ENCODE results near the gene ARHGEF10L. TPM values are rescaled to one million over a fixed set of nuclear protein-coding genes. Genes with fewer than 3 reads are reported as not detected.

ARHGEF10L gene
- total RNA-seq, 2 experiments from 2014 or later, result not detected

DNA sequence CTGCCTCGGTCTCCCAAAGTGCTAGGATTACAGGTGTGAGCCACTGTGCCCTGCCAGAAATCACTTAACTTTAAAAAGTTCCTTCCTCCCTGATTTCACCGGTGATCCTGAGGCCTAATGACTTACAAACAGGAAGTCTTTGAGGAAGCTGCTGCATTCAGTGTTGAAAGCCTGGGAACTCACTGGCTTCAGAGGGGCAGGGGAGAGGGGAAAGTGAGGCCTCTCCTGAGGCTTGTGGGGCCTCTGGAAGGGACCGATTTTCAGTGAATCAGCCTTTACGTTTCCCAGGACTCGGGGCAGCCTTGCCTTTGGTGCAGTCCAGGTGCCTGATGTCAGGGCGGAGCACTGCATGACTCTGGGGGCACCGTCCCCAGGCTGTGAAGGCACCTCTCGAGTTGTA is 30.1 kb upstream of the ARHGEF10L start:
- CTCF ChIA-PET, result interaction anchor here (0.9 kb wide), 1 partner anchor 15 kb away, joined by 3 read pairs; no protein-coding TSS in a partner anchor
- Mint-ChIP-seq H3K9me3 (ENCODE audit: insufficient read depth) (no peaks in the 10 kb centered on the region), H3K27ac (no peak overlapping the region), H3K4me3 (no peak overlapping the region), H3K27me3 (ENCODE audit: low read depth) (no peaks in the 10 kb centered on the region), H3K36me3 (ENCODE audit: low read depth) (no peaks in the 10 kb centered on the region), H3K4me1 (ENCODE audit: low read depth) (no peaks in the 10 kb centered on the region)
- DNase-seq (no peak), ATAC-seq (no peak)
- POLR2A ChIA-PET, result no interaction called here

DNA sequence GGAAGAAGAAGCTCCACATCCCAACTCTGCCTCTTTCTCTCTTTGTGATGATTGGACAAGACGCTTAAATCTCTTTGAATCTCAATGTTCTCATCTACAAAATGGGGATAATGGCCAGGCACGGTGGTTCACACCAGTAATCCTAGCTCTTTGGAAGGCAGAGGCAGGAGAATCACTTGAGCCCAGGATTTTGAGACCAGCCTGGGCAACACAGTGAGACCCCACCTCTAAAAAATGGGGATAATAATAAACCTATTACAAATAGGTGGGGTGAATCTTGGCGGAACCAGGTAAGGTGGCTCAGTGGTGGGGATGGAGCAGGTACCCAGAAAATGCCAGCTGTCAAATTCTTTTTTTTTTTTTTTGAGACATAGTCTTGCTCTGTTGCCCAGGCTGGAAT is 29.4 kb upstream of the ARHGEF10L start:
- H3K4me1 Mint-ChIP-seq (ENCODE audit: low read depth), result no peaks in the 10 kb centered on the region
- H3K36me3 Mint-ChIP-seq (ENCODE audit: low read depth), result no peaks in the 10 kb centered on the region

DNA sequence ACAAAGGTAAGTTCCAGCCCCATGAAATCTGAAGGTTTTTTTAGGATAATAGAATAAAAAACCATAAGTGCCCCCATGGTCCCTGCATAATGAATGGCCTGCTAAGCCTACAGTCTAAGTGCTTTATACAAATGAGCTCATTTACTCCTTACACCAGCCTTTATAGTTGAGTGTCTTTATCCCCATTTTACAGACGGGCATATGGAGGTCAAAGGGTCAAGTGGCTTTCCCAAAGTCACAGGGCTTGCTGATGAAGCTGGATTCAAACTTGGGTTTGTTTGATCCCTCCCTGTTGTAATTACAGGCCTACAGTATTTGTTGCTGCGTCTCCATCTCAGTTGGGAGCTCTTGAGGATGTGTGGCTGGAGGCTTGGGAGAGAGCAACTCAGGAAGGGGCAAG is 28.3 kb upstream of the ARHGEF10L start:
- ATAC-seq, result no peak
- POLR2A ChIA-PET, result interaction anchor here (1.2 kb wide), 1 partner anchor 9 kb away, joined by 4 read pairs; no protein-coding TSS in a partner anchor
- H3K27me3 Mint-ChIP-seq (ENCODE audit: low read depth), result peaks cover 4% of the 10 kb centered on the region
- CTCF ChIA-PET, result interaction anchor here (1.8 to 2.5 kb wide), 2 partner anchors 8 to 96 kb away, joined by 6 to 7 read pairs; no protein-coding TSS in a partner anchor
- H3K4me1 Mint-ChIP-seq (ENCODE audit: low read depth), result no peaks in the 10 kb centered on the region
- no peaks in the 10 kb centered on the region for H3K9me3 Mint-ChIP-seq (ENCODE audit: insufficient read depth)
- H3K36me3 Mint-ChIP-seq (ENCODE audit: low read depth), result no peaks in the 10 kb centered on the region
- no peak for DNase-seq
- H3K4me3 Mint-ChIP-seq, result no peak overlapping the region
- no peak overlapping the region for H3K27ac Mint-ChIP-seq

More for the DNA sequence above, 29.4 kb upstream of the ARHGEF10L start:
- ChIA-PET CTCF (interaction anchor here (0.9 to 1.8 kb wide), 2 partner anchors 16 to 97 kb away, joined by 3 to 6 read pairs; no protein-coding TSS in a partner anchor), POLR2A (no interaction called here)
- Mint-ChIP-seq H3K27ac (no peak overlapping the region), H3K27me3 (ENCODE audit: low read depth) (no peaks in the 10 kb centered on the region), H3K4me3 (no peak overlapping the region), H3K9me3 (ENCODE audit: insufficient read depth) (no peaks in the 10 kb centered on the region)
- DNase-seq, result no peak
- ATAC-seq, result no peak

DNA sequence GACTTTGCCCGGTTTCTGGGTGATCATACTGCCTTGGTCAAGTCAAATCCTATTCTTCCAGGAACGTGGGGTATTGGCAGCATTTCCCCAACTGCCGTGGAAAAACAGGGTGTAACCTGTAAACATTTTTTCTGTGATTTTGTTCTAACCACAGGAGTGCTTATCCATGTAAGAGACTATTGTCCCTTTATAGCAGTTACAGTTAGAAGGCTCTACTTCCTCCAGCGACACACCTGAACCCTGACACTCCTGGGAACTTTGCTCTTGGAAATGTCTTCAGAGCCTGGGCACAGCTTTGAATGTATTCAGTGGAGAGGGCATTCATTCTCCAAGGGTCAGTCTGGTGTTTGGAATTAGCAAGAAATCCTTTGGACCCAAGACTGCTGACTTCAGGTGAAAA is 26.4 kb upstream of the ARHGEF10L start:
- Mint-ChIP-seq H3K27me3 (ENCODE audit: low read depth) (peaks cover 14% of the 10 kb centered on the region), H3K27ac (no peak overlapping the region), H3K4me1 (ENCODE audit: low read depth) (no peaks in the 10 kb centered on the region), H3K4me3 (no peak overlapping the region), H3K9me3 (ENCODE audit: insufficient read depth) (no peaks in the 10 kb centered on the region), H3K36me3 (ENCODE audit: low read depth) (no peaks in the 10 kb centered on the region)
- POLR2A ChIA-PET, result no interaction called here
- no peak for ATAC-seq
- CTCF ChIA-PET, result interaction anchor here (2.5 kb wide), 1 partner anchor 10 kb away, joined by 7 read pairs; no protein-coding TSS in a partner anchor
- DNase-seq, result no peak

DNA sequence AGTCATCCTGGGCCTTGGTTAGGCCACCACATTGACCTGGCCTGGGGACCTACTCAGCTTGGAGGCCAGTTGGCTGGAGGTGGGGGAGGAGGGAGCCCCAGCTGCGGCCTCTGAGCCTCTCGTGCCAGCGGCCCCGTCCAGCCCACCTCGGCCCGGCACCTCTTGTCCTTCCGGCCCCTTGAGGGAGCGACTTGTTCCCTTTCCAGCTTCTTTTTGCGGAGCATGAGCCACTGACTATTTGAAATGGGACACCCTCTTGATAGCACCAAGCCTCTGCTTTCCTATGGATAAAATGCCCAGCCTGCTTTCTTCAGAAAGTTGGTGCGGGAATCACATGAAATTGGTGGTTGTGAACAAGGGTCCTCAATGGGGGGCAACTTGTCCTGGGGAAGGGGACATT is 24.7 kb upstream of the ARHGEF10L start:
- H3K4me1 Mint-ChIP-seq (ENCODE audit: low read depth), result no peaks in the 10 kb centered on the region
- DNase-seq (no peak), ATAC-seq (no peak)
- no peaks in the 10 kb centered on the region for H3K9me3 Mint-ChIP-seq (ENCODE audit: insufficient read depth)
- H3K4me3 Mint-ChIP-seq, result no peak overlapping the region
- H3K27me3 Mint-ChIP-seq (ENCODE audit: low read depth), result peaks cover 16% of the 10 kb centered on the region
- no peaks in the 10 kb centered on the region for H3K36me3 Mint-ChIP-seq (ENCODE audit: low read depth)
- no peak overlapping the region for H3K27ac Mint-ChIP-seq
- ChIA-PET POLR2A (no interaction called here), CTCF (no interaction called here)

DNA sequence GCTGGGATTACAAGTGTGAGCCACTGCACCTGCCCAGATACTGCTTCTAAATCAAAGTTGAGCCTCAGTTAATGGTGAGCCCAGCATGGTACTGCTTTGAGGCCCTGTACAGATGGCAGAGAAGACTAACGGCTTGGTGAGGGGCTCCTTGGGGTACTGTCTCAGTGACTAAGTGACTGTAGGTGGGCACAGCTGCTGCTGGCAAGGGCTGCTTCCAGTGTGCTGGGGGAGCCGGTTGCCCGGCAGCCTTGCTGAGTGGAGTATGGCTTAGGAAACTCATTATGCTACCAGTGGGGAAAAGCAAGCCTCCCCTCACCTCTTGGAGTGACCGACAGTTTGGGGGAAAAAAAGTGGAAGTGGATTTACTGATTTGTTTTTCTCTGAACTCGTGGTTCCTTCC is 23.6 kb upstream of the ARHGEF10L start:
- ATAC-seq (no peak), DNase-seq (no peak)
- Mint-ChIP-seq H3K27me3 (ENCODE audit: low read depth) (peaks cover 22% of the 10 kb centered on the region), H3K36me3 (ENCODE audit: low read depth) (no peaks in the 10 kb centered on the region), H3K4me3 (no peak overlapping the region), H3K4me1 (ENCODE audit: low read depth) (no peaks in the 10 kb centered on the region), H3K9me3 (ENCODE audit: insufficient read depth) (no peaks in the 10 kb centered on the region), H3K27ac (no peak overlapping the region)
- ChIA-PET CTCF (no interaction called here), POLR2A (no interaction called here)

DNA sequence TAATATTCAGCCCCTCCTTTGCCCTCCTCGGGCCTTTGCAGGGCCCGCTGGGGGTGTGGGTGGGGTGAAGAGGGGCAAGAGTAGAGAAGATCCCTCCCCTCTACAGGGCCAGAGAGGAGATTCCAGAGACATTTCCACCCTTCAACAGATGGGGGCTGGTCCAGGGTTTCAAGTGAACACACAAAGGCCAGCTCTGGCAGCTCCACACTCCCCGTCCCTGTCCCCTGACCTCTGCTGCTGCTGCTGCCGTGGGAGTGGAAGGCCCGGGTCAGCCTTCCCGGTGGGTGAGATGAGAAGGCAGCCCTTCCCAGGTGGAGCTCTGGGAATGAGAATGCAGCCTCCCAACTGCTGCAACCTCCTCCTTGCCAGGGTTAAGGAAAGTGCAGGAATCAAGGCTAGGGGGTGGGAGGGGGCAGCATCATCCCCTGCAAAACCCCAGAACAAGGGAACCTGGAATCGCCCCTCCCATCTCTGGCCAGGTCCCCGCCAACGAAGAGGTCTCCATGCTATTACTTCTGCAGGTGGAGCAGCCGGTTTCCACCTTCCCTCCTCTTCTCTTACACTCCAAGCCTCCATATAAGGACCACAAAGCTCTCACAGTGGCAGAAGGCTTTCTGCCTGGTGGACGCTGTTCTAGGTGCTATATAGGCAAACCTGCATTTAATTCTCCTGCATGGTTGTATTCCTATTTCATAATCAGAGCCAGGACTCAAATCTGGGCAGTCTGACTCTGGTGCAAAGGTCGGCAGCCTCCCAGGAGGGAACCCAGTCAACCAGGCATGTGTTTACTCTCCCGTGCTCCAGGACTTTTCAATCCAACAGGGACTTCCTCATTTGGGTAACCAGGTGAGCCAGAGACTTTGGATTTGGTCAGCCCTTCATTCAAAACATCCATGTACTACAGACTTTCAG is 22.9 kb upstream of the ARHGEF10L start:
- ATAC-seq (no peak), DNase-seq (no peak)
- Mint-ChIP-seq H3K4me3 (no peak overlapping the region), H3K36me3 (ENCODE audit: low read depth) (no peaks in the 10 kb centered on the region), H3K27me3 (ENCODE audit: low read depth) (peaks cover 22% of the 10 kb centered on the region), H3K9me3 (ENCODE audit: insufficient read depth) (no peaks in the 10 kb centered on the region), H3K4me1 (ENCODE audit: low read depth) (no peaks in the 10 kb centered on the region), H3K27ac (no peak overlapping the region)
- POLR2A ChIA-PET, result no interaction called here
- CTCF ChIA-PET, result no interaction called here

DNA sequence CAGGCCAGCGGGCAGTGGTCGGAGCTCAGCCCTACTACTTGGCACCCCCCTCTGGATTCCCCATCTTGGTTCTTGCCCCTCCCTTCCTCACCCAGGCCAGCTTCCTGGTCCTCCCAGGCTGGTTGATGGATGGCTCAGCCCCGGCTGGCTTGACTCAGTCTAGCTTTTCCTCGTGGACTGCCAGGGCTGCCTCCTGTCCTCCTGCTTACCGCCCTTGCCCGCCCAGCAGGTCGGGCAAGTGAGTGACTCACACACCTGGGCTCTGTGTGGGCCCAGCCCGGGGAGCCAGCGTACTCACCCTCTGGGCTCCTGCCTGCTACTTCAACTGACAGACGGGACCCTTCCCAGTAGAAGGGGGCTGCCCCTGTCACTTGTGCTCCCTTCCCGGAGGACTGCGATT is 19.5 kb upstream of the ARHGEF10L start:
- no peak overlapping the region for H3K27ac Mint-ChIP-seq
- no peaks in the 10 kb centered on the region for H3K4me1 Mint-ChIP-seq (ENCODE audit: low read depth)
- DNase-seq, result no peak
- ATAC-seq, result no peak
- no peaks in the 10 kb centered on the region for H3K9me3 Mint-ChIP-seq (ENCODE audit: insufficient read depth)
- ChIA-PET CTCF (no interaction called here), POLR2A (no interaction called here)
- no peak overlapping the region for H3K4me3 Mint-ChIP-seq
- H3K27me3 Mint-ChIP-seq (ENCODE audit: low read depth), result peaks cover 22% of the 10 kb centered on the region
- no peaks in the 10 kb centered on the region for H3K36me3 Mint-ChIP-seq (ENCODE audit: low read depth)

DNA sequence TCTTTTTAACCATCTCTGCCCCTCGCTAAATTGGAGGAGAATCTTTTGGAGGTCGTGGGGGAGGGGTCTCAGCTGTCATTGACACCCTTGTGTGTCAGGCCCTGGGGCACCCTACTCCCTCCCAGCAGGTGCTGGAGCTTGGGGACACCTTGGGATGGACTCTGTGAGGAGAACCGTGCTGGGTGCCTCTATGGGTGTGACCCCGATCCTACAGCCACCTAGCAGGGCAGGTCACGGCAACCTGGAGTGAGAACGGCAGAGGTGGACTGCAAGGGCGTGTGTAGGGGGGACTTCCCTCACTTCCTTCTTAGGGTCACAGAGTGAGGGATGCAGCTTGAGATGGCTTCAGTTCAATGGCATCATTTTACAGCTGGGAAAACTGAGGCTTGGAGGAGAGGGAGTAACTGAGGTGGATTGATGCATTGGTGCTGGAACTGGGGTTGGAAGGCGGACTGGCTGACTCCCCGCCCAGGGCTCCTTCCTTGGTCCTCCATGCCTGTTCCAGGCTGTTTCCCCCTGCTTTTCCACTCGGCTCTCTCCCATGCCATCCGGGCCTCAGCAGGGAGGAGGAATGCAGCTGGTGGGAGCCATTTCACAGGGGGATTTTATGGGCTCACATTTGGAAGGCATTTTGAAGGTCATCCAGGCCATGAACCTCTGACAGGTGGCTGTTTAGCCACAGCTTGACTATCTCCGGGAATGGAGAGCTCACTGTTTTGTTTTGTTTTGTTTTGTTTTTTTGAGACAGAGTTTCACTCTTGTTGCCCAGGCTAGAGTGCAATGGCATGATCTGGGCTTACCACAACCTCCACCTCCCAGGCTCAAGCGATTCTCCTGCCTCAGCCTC is 18.8 kb upstream of the ARHGEF10L start:
- DNase-seq (no peak), ATAC-seq (no peak)
- POLR2A ChIA-PET, result no interaction called here
- H3K36me3 Mint-ChIP-seq (ENCODE audit: low read depth), result no peaks in the 10 kb centered on the region
- CTCF ChIA-PET, result no interaction called here
- no peaks in the 10 kb centered on the region for H3K4me1 Mint-ChIP-seq (ENCODE audit: low read depth)
- H3K27ac Mint-ChIP-seq, result no peak overlapping the region
- H3K4me3 Mint-ChIP-seq, result no peak overlapping the region
- peaks cover 20% of the 10 kb centered on the region for H3K27me3 Mint-ChIP-seq (ENCODE audit: low read depth)
- no peaks in the 10 kb centered on the region for H3K9me3 Mint-ChIP-seq (ENCODE audit: insufficient read depth)

DNA sequence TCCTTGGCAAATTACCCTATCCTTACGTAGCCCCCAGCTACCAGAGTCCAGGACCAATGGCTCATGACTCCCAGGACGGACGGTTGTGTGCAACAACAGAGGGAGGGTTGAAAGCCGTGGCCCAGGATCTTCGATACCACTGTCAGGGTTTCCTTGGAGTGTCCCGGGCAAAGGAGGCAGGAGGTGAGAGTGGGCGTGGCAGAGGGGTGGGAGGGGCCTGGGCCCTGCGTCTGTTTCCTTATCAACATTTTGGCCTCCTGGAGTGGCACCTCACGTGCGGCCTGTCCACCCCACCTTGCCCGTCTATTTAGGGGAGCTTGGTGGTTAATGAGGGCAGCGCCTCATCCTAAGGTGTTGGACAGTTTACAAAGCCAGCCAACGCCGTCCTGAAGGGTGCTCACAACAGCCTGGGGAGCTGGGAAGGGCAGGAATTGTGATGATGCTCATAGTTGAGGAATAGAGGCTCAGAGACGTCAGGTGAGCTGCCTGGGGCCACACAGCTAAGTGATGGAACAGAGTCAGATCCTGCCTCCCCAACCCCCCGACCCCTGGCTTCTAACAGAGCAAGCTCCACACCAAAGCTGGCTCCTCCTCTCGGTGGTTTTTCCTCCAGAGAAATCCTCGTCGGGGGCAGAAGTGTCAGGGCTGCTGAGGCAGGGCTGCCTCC is 17.4 kb upstream of the ARHGEF10L start:
- DNase-seq (no peak), ATAC-seq (no peak)
- no peak overlapping the region for H3K27ac Mint-ChIP-seq
- H3K27me3 Mint-ChIP-seq (ENCODE audit: low read depth), result peaks cover 10% of the 10 kb centered on the region
- H3K4me1 Mint-ChIP-seq (ENCODE audit: low read depth), result no peaks in the 10 kb centered on the region
- no peaks in the 10 kb centered on the region for H3K36me3 Mint-ChIP-seq (ENCODE audit: low read depth)
- POLR2A ChIA-PET, result no interaction called here
- no peaks in the 10 kb centered on the region for H3K9me3 Mint-ChIP-seq (ENCODE audit: insufficient read depth)
- CTCF ChIA-PET, result interaction anchor here (1.0 kb wide), 1 partner anchor 85 kb away, joined by 3 read pairs; no protein-coding TSS in a partner anchor
- H3K4me3 Mint-ChIP-seq, result no peak overlapping the region

DNA sequence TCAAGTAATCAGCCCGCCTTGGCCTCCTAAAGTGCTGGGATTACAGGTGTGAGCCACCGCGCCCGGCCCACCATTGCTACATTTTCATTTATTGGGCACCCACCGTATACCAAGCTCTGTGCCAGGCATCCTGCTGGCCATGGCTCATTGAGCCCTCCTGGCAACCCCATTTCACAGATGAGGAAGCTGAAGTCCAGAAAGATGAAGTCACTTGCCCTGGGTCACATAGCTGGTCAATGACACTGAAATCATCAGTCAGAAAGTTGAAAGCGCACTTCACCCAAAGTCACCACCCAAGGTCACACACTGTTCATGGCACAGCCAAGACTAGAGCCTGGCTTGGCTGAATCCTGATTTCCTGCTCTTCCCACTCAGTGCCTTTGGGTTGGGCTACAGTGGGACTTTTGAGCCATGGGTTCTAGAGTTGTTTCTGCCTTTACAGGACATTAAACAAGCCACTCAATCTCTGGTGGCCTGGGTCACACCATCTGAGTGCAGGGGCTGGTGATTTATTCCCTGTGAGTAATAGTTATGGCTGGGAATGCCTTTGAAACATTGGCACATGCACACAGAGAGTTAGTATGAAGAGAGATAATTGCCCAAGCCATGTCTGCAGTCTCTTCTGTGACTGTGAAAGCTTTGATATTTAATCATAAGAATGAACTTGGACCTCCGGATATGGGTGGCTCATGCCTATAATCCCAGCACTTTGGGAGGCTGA is 16.0 kb upstream of the ARHGEF10L start:
- no peak for DNase-seq
- Mint-ChIP-seq H3K9me3 (ENCODE audit: insufficient read depth) (no peaks in the 10 kb centered on the region), H3K36me3 (ENCODE audit: low read depth) (no peaks in the 10 kb centered on the region), H3K27ac (no peak overlapping the region), H3K27me3 (ENCODE audit: low read depth) (peaks cover 6% of the 10 kb centered on the region), H3K4me3 (no peak overlapping the region), H3K4me1 (ENCODE audit: low read depth) (no peaks in the 10 kb centered on the region)
- no peak for ATAC-seq
- POLR2A ChIA-PET, result no interaction called here
- CTCF ChIA-PET, result no interaction called here
